Neuronal stem cell (in vitro differentiated cells): ENCODE measurements around the gene SRBD1.

ENCODE experiments used
- DNase-seq: peaks from one replicate; pipeline ENCODE4 v3.0.0-alpha.2; 2013; ENCODE audit warnings: low spot score
- H2AFZ ChIP-seq: one replicate; pipeline ENCODE4 v1.6.1; 2013; ENCODE audit warnings: mild to moderate bottlenecking, low read length, inconsistent platforms
- H2AK5ac ChIP-seq: 2 replicates; pipeline ENCODE4 v1.6.1; 2013; ENCODE audit warnings: low read depth, mild to moderate bottlenecking, inconsistent platforms, low read length, moderate library complexity, mixed read lengths
- H2BK120ac ChIP-seq: 2 replicates; pipeline ENCODE4 v1.6.1; 2013; ENCODE audit warnings: low read depth, mild to moderate bottlenecking, inconsistent platforms, low read length, moderate library complexity, mixed read lengths
- H2BK12ac ChIP-seq: one replicate; pipeline ENCODE4 v1.6.1; 2013; ENCODE audit warnings: low read length, inconsistent platforms
- H2BK15ac ChIP-seq: 2 replicates; pipeline ENCODE4 v1.6.1; 2013; ENCODE audit warnings: mild to moderate bottlenecking, low read length, inconsistent platforms, mixed read lengths
- H2BK5ac ChIP-seq: one replicate; pipeline ENCODE4 v1.6.1; 2013; ENCODE audit warnings: inconsistent platforms, mild to moderate bottlenecking, low read length, moderate library complexity
- H3K14ac ChIP-seq: one replicate; pipeline ENCODE4 v1.6.1; 2013; ENCODE audit warnings: low read length, inconsistent platforms
- H3K18ac ChIP-seq: 2 replicates; pipeline ENCODE4 v1.6.1; 2013; ENCODE audit warnings: low read length, inconsistent platforms
- H3K23ac ChIP-seq: 2 replicates; pipeline ENCODE4 v1.6.1; 2013; ENCODE audit warnings: low read depth, mild to moderate bottlenecking, mixed read lengths, low read length, inconsistent platforms; ENCODE audit not compliant: poor library complexity
- H3K27ac ChIP-seq: replicated peaks from 3 replicates; pipeline ENCODE4 v1.5.1; 2013; ENCODE audit warnings: low read length, inconsistent platforms
- H3K27me3 ChIP-seq, 3 experiments: 2 replicates each; pipeline ENCODE4 v1.6.1; 2013; ENCODE audit warnings: low read length in 3 of 3, mild to moderate bottlenecking in 2 of 3, inconsistent platforms in 1 of 3, low read depth in 1 of 3, mixed read lengths in 1 of 3, moderate library complexity in 1 of 3; ENCODE audit not compliant: control insufficient read depth in 3 of 3, insufficient read depth in 3 of 3
- H3K36me3 ChIP-seq, 2 donors: replicated peaks in 1 of 2; 2 replicates each; pipeline ENCODE4 v1.6.1; 2013; ENCODE audit warnings: low read length in 2 of 2; ENCODE audit not compliant: control insufficient read depth in 2 of 2, insufficient read depth in 2 of 2
- H3K4ac ChIP-seq: 2 replicates; pipeline ENCODE4 v1.6.1; 2013; ENCODE audit warnings: inconsistent platforms, mild to moderate bottlenecking, low read length, moderate library complexity
- H3K4me1 ChIP-seq, 2 donors: 1 replicate in 1 of 2; 2 replicates in 1 of 2; pipeline ENCODE4 v1.6.1; 2013; ENCODE audit warnings: low read length in 2 of 2, low read depth in 1 of 2; ENCODE audit not compliant: control insufficient read depth in 2 of 2, insufficient read depth in 1 of 2
- H3K4me2 ChIP-seq: one replicate; pipeline ENCODE4 v1.6.1; 2013; ENCODE audit warnings: mild to moderate bottlenecking, low read length, inconsistent platforms; ENCODE audit not compliant: insufficient read depth, poor library complexity, severe bottlenecking
- H3K4me3 ChIP-seq, 2 donors: 2 replicates each; pipeline ENCODE4 v1.5.1; 2013; ENCODE audit warnings: low read length in 2 of 2, mild to moderate bottlenecking in 2 of 2, inconsistent platforms in 1 of 2, moderate library complexity in 1 of 2
- H3K79me1 ChIP-seq: one replicate; pipeline ENCODE4 v1.6.1; 2013; ENCODE audit warnings: low read depth, mild to moderate bottlenecking, inconsistent platforms, low read length, moderate library complexity
- H3K9ac ChIP-seq: one replicate; pipeline ENCODE4 v1.6.1; 2013; ENCODE audit warnings: mild to moderate bottlenecking, low read depth, low read length, inconsistent platforms; ENCODE audit not compliant: poor library complexity
- H3K9me3 ChIP-seq, 2 donors: replicated peaks in 1 of 2; 2 replicates each; pipeline versions ENCODE3 to v1.6.1; 2013; ENCODE audit warnings: low read length in 2 of 2, mild to moderate bottlenecking in 2 of 2, inconsistent platforms in 1 of 2, low read depth in 1 of 2, mixed read lengths in 1 of 2, moderate library complexity in 1 of 2; ENCODE audit not compliant: control insufficient read depth in 2 of 2, insufficient read depth in 1 of 2
- H4K8ac ChIP-seq: one replicate; pipeline ENCODE4 v1.6.1; 2013; ENCODE audit warnings: low read depth, mild to moderate bottlenecking, inconsistent platforms, low read length, moderate library complexity
- H4K91ac ChIP-seq: one replicate; pipeline ENCODE4 v1.6.1; 2013; ENCODE audit warnings: low read length, low read depth, mild to moderate bottlenecking, inconsistent platforms; ENCODE audit not compliant: poor library complexity
- whole genome bisulfite sequencing, 2 donors: extraction: QIAGEN DNeasy Blood & Tissue Kit; methylation state at CpG; one replicate each; pipeline ENCODE4 v1.1.7; 2013; ENCODE audit warnings: missing lambda C conversion rate in 2 of 2, mixed read lengths in 1 of 2; ENCODE audit not compliant: insufficient read length in 2 of 2, insufficient replicate concordance in 1 of 2; ENCODE audit errors: extremely low coverage in 2 of 2; 5-methylcytosine and 5-hydroxymethylcytosine counted together

The SRBD1 gene

DNA sequence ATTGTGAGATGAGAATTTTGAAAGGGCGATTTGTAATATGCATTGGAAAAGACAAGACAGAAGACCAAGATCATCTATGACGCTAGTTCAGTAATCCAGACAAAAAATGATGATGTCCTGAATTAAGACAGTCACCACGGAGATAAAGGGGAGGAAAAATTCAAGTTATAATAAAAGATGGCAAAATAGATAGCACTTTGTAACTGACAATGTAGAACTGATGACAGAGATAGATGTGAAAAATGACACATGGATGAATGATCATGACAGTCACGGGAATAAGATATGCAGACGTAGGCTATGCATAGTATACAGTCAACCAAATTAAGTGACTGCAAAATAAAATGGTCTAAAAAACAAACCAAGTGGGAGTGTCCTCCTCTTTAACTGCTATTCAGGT lies 59.2 kb downstream of the SRBD1 start:
- Histone ChIP-seq H3K23ac (no peak overlapping the region), H3K14ac (no peak overlapping the region), H2BK120ac (no peak overlapping the region), H3K18ac (no peak overlapping the region), H3K79me1 (no peaks in the 10 kb centered on the region), H3K4me3 (no peak overlapping the region), H3K4me2 (no peak overlapping the region), H3K27ac (no peak overlapping the region), H3K27me3 (no peaks in the 10 kb centered on the region), H2AK5ac (no peak overlapping the region), H3K9ac (no peak overlapping the region), H2BK12ac (no peak overlapping the region), H4K8ac (no peak overlapping the region), H2BK15ac (no peak overlapping the region), H3K36me3 (peaks cover 0 to 34% of the 10 kb centered on the region in 2 donors), H3K4ac (no peak overlapping the region), H4K91ac (no peak overlapping the region), H2AFZ (no peak overlapping the region), H3K4me1 (no peaks in the 10 kb centered on the region), H2BK5ac (no peak overlapping the region), H3K9me3 (no peaks in the 10 kb centered on the region)
- no peak for DNase-seq
- WGBS, 2 donors = no CpG with 5 or more reads among the region's 5 CpGs

DNA sequence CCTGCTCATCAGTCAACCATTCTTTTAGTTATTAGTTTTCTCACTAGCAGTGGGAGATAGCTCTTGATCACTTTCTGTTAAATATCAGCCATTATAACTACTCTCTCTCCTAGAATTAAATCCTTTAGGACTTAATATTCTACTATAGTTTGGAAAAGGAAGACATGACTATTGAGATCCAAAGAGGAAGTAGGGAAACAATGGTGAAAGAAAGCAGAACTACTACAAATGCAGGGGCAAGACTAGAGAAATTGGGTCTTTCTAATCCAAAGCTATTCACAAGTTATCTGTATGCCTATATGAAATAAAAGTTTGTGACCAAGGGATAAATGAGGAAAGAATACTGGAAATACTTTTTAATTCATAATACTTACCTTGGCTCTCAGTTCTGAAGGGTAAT lies 65.1 kb downstream of the SRBD1 start:
- peaks cover 13 to 71% of the 10 kb centered on the region in 2 donors for H3K36me3 ChIP-seq
- H3K9ac ChIP-seq = no peak overlapping the region
- peaks cover 0 to 2% (median 0%) of the 10 kb centered on the region in 3 experiments for H3K27me3 ChIP-seq
- H2BK15ac ChIP-seq = no peak overlapping the region
- H3K23ac ChIP-seq = no peak overlapping the region
- no peak overlapping the region for H4K91ac ChIP-seq
- no peak overlapping the region for H2BK5ac ChIP-seq
- no peak overlapping the region for H3K27ac ChIP-seq
- H3K79me1 ChIP-seq = no peaks in the 10 kb centered on the region
- no peak for DNase-seq
- no peak overlapping the region for H2AK5ac ChIP-seq
- H4K8ac ChIP-seq = no peak overlapping the region
- H3K4me3 ChIP-seq = no peak overlapping the region
- no peaks in the 10 kb centered on the region for H3K4me1 ChIP-seq
- no peak overlapping the region for H3K4ac ChIP-seq
- no peak overlapping the region for H2BK12ac ChIP-seq
- no peak overlapping the region for H3K14ac ChIP-seq
- no peak overlapping the region for H2BK120ac ChIP-seq
- H3K9me3 ChIP-seq = peaks cover 14 to 16% of the 10 kb centered on the region in 2 donors
- H3K4me2 ChIP-seq = no peak overlapping the region
- no peak overlapping the region for H2AFZ ChIP-seq
- H3K18ac ChIP-seq = no peak overlapping the region

DNA sequence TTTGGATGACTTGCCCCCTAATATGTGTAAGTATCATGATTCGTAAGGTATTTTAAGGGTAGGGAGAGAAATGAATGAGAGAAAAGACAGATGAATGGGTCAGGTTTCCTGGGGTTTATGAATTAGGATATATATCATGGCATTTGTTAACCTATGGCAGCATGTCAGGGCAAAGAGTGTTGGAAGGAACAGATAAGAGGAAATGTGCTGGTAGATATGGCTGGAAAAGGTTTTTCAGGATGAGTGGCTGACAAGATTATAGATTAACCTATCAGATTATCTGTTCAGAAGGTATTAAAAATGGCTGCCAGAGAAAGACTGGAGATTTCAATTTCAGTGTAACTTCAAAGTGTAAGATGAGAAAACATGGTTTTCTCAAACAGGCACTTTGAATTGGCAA lies 67.8 kb downstream of the SRBD1 start:
- 100% methylated on average over 1 of the region's 1 CpG; no CpG with 5 or more reads in 1 of the 2 donors for whole genome bisulfite sequencing, 2 donors
- no peaks in the 10 kb centered on the region for H3K79me1 ChIP-seq
- H3K27me3 ChIP-seq = peaks cover 0 to 2% (median 0%) of the 10 kb centered on the region in 3 experiments
- no peak overlapping the region for H3K4ac ChIP-seq
- H4K91ac ChIP-seq = no peak overlapping the region
- H2AK5ac ChIP-seq = no peak overlapping the region
- H2AFZ ChIP-seq = no peak overlapping the region
- H3K4me3 ChIP-seq = no peak overlapping the region
- no peak for DNase-seq
- no peak overlapping the region for H4K8ac ChIP-seq
- H2BK15ac ChIP-seq = no peak overlapping the region
- H2BK120ac ChIP-seq = no peak overlapping the region
- H2BK5ac ChIP-seq = no peak overlapping the region
- no peak overlapping the region for H3K23ac ChIP-seq
- H3K4me1 ChIP-seq = no peaks in the 10 kb centered on the region
- no peak overlapping the region for H3K4me2 ChIP-seq
- peaks cover 16 to 72% of the 10 kb centered on the region in 2 donors for H3K36me3 ChIP-seq
- H3K9ac ChIP-seq = no peak overlapping the region
- H3K27ac ChIP-seq = no peak overlapping the region
- H3K9me3 ChIP-seq = peaks cover 16 to 19% of the 10 kb centered on the region in 2 donors
- H3K18ac ChIP-seq = no peak overlapping the region
- H3K14ac ChIP-seq = no peak overlapping the region
- no peak overlapping the region for H2BK12ac ChIP-seq

DNA sequence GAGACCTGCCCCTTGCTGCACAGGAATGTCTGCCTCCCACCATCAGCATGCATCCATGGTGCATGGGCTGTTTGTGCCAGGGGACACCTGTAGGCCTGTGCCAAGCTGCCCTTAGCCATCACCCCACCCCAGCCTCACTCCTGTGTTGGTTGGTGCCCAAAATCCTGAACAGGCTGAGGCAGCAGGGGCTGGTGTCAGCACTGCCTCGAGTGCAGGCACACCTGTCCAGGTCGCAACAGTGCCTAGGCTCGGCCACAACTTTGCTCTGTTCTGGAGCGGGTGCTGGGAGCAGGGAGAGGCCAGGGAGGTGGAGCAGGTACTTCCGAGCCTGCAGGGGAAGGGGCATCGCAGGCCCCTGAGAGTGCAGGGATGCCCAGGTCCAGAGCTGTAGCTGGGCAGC lies 69.1 kb downstream of the SRBD1 start:
- Histone ChIP-seq H2BK5ac (no peak overlapping the region), H3K9ac (no peak overlapping the region), H3K18ac (no peak overlapping the region), H2BK15ac (no peak overlapping the region), H3K79me1 (no peaks in the 10 kb centered on the region), H3K27me3 (peaks cover 0 to 2% (median 0%) of the 10 kb centered on the region in 3 experiments), H3K4ac (no peak overlapping the region), H3K4me3 (no peak overlapping the region), H2BK120ac (no peak overlapping the region), H3K4me2 (no peak overlapping the region), H3K14ac (peak overlapping the region; percentile 49), H4K91ac (no peak overlapping the region), H3K4me1 (no peaks in the 10 kb centered on the region), H3K23ac (peak overlapping the region; percentile 50), H3K36me3 (peaks cover 16 to 70% of the 10 kb centered on the region in 2 donors), H2AFZ (no peak overlapping the region), H2AK5ac (no peak overlapping the region), H2BK12ac (no peak overlapping the region), H4K8ac (no peak overlapping the region), H3K9me3 (peaks cover 16 to 19% of the 10 kb centered on the region in 2 donors), H3K27ac (no peak overlapping the region)
- DNase-seq = no peak
- WGBS, 2 donors = no CpG with 5 or more reads among the region's 6 CpGs
